GM21717 (cell line): ENCODE data around the gene PHLDA2.
A peak's percentile ranks its signal among the peaks of the same experiment; 100 is the strongest.

Source experiments
- ATAC-seq: cut with Tn5 transposase; IDR thresholded peaks from one replicate; pipeline ENCODE4 v1.9.1; 2021; ENCODE audit warnings: mild to moderate bottlenecking, moderate library complexity; ENCODE audit not compliant: unreplicated experiment

PHLDA2 gene

GRCh38 chr11:2899080-2899783 lies 30.0 kb downstream of the PHLDA2 start:
- ATAC-seq: no peak

- no peak for ATAC-seq
Measured at GRCh38 chr11:2898366-2899079, 30.7 kb downstream of the PHLDA2 start.

GRCh38 chr11:2897048-2897447 lies 32.2 kb downstream of the PHLDA2 start:
- no peak for ATAC-seq

- ATAC-seq: no peak
Measured at GRCh38 chr11:2896047-2896446, 33.2 kb downstream of the PHLDA2 start.

GRCh38 chr11:2893935-2894334 lies 35.3 kb downstream of the PHLDA2 start:
- no peak for ATAC-seq

GRCh38 chr11:2892967-2893528 lies 36.2 kb downstream of the PHLDA2 start:
- no peak for ATAC-seq

GRCh38 chr11:2892215-2892966 lies 36.8 kb downstream of the PHLDA2 start:
- ATAC-seq: no peak

- no peak for ATAC-seq
Measured at GRCh38 chr11:2891326-2892214, 37.6 kb downstream of the PHLDA2 start.

- no peak for ATAC-seq
Measured at GRCh38 chr11:2890466-2891294, 38.5 kb downstream of the PHLDA2 start.

GRCh38 chr11:2889362-2890273 lies 39.6 kb downstream of the PHLDA2 start:
- no peak for ATAC-seq

GRCh38 chr11:2888266-2888968 lies 40.8 kb downstream of the PHLDA2 start:
- ATAC-seq: no peak

- no peak for ATAC-seq
Measured at GRCh38 chr11:2887515-2888195, 41.6 kb downstream of the PHLDA2 start.

- ATAC-seq: no peak
Measured at GRCh38 chr11:2886936-2887335, 42.3 kb downstream of the PHLDA2 start.

GRCh38 chr11:2886191-2886894 lies 42.9 kb downstream of the PHLDA2 start:
- no peak for ATAC-seq

GRCh38 chr11:2885678-2886081 lies 43.5 kb downstream of the PHLDA2 start, which contains the start of gene CDKN1C:
Gene CDKN1C, minus strand, starts transcription at chr11:2885775. Its CDS starts 319 bp downstream, at chr11:2885456.
- ATAC-seq: peak; percentile 65

- no peak for ATAC-seq
Measured at GRCh38 chr11:2885017-2885677, 44.1 kb downstream of the PHLDA2 start.
